Gastroesophageal sphincter (tissue), 3 donors: ENCODE measurements around the gene ALDH1A1.

Source experiments
- CTCF ChIP-seq, 4 experiments: fragments of 200-600 bp in 2 of 4; fragments of 450-650 bp in 2 of 4; sonication (generic) in 1 of 4; IDR thresholded peaks; one replicate each; pipeline ENCODE4 v1.5.1; 2017 to 2019; ENCODE audit warnings: antibody characterized with exemption in 4 of 4, mild to moderate bottlenecking in 2 of 4, moderate library complexity in 2 of 4
- EP300 ChIP-seq: sonication (generic); formaldehyde crosslinking; IDR thresholded peaks from one replicate; pipeline ENCODE4 v1.6.1; 2017; ENCODE audit warnings: antibody characterized with exemption, mild to moderate bottlenecking
- POLR2A ChIP-seq, 2 donors: fragments of 450-650 bp; IDR thresholded peaks; one replicate each; pipeline ENCODE4 v1.6.1; 2017; ENCODE audit warnings: antibody characterized with exemption in 2 of 2, mild to moderate bottlenecking in 2 of 2, moderate library complexity in 1 of 2

GRCh38 chr9:72913382-72914009 lies 39.4 kb downstream of the ALDH1A1 start:
- TF ChIP-seq CTCF (IDR thresholded peaks at IDR 0.05) (no peak), POLR2A (IDR thresholded peaks at IDR 0.05) (no peak), EP300 (no peak)
